ENCODE measurements around the gene RUFY3. TPM values are rescaled to one million over a fixed set of nuclear protein-coding genes. Genes with fewer than 3 reads are reported as not detected.
"Not testable (repeated sequence)": the region's sequence is repeated elsewhere in the genome, so short reads cannot be mapped to it uniquely, and the experiment has no call there.

RUFY3 gene, protein sequence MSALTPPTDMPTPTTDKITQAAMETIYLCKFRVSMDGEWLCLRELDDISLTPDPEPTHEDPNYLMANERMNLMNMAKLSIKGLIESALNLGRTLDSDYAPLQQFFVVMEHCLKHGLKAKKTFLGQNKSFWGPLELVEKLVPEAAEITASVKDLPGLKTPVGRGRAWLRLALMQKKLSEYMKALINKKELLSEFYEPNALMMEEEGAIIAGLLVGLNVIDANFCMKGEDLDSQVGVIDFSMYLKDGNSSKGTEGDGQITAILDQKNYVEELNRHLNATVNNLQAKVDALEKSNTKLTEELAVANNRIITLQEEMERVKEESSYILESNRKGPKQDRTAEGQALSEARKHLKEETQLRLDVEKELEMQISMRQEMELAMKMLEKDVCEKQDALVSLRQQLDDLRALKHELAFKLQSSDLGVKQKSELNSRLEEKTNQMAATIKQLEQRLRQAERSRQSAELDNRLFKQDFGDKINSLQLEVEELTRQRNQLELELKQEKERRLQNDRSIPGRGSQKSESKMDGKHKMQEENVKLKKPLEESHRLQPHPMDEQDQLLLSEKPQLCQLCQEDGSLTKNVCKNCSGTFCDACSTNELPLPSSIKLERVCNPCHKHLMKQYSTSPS
- total RNA-seq (2014; rRNA removed; shearing (Covaris generic)), result 53.8 and 65.2 TPM in 2 replicates

DNA sequence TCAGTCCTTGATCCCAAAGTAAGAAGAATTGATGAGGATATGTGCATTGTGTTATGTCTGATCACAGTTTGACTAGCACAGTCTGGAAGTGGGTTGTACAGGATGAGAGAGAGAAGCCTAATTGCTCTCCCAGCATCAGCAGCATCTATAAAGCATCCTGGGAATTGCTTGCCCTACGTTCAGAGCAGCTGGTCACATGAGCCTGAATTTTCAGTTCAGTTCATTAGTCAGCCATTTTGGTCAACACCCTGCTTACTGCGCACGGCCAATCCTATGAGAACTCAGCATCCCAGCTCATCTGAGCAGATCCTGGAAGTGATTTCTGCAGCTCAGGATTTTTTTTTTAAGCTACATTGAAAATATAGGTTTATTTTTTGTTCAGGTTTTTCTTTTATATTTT lies at the start of gene RUFY3:
Gene RUFY3 (plus strand): TSS at position 218 of the 400 bp plus-strand sequence. CDS start 610 bp downstream, outside the sequence.
- DNase-seq (ENCODE audit: low spot score), result peak; percentile 98
- in situ Hi-C loops (cut with HindIII; ENCODE audit: low sequenced_read_pairs), result no loop called here

DNA sequence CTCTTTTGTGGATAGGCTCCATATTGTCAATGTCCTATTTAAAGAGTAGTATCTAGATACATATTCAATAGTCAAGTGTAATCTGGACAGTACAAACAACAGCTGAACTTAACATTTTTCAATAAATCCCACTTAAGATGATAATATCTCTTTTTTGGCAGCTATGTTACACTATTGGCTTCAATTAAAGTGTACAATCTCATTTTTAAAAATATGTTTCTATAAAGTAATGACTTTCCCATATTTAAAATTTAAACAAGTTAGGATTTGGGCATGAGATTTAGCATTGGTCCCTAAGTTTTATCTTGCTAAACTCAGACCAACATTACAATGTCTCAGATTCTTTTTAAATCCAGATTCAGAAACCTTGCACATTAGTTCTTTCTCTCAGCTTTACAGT lies 47.6 kb upstream of the RUFY3 start:
- in situ Hi-C loops (cut with HindIII; ENCODE audit: low sequenced_read_pairs), result no loop called here
- no peak for DNase-seq (ENCODE audit: low spot score)

DNA sequence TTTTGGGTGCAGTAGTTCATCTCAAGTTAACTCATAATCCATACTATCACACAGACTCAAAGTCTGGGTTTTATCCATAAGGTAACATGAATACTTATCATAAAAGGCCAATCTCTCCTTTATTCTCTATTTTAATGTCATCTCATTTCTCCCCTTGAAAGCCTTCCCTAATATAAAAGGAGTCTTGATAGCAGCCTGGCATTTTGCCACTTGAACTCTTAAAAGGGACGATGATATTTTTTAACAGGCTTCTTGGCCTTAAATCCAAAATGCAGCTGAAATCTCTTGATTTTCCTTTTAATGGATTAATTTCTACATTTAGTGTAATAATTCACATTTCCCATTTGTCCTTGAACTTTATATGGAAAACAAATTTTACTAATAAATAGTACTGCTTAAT lies 47.0 kb upstream of the RUFY3 start:
- in situ Hi-C loops (cut with HindIII; ENCODE audit: low sequenced_read_pairs), result no loop called here
- no peak for DNase-seq (ENCODE audit: low spot score)

GRCh38 chr4:70676554-70677090 lies 45.1 kb upstream of the RUFY3 start:
- no peak for DNase-seq (ENCODE audit: low spot score)
- in situ Hi-C loops (cut with HindIII; ENCODE audit: low sequenced_read_pairs), result no loop called here

GRCh38 chr4:70678383-70678999 lies 43.3 kb upstream of the RUFY3 start:
- in situ Hi-C loops (cut with HindIII; ENCODE audit: low sequenced_read_pairs), result no loop called here

GRCh38 chr4:70680934-70681333 lies 40.8 kb upstream of the RUFY3 start:
- no peak for DNase-seq (ENCODE audit: low spot score)
- in situ Hi-C loops (cut with HindIII; ENCODE audit: low sequenced_read_pairs), result no loop called here

More at GRCh38 chr4:70678383-70678999, 43.3 kb upstream of the RUFY3 start:
- no peak for DNase-seq (ENCODE audit: low spot score)

DNA sequence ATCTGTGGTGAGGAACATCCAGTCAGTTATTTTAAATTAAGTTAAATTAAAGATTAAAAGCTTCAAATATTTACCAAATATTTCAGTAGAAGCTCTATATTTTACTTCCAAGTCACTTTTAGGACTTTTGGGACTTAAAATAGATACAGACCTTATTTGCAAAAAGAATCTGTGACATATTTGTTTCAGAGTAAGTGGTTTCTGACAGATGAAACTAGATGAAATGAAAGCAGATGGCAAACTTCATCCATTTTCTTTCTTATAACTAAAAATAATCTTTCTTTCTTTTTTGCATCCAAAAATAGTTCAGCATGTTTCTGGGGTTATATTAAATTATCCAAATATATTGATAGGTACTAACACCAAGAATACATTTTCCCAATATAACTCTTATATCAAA lies 40.1 kb upstream of the RUFY3 start:
- in situ Hi-C loops (cut with HindIII; ENCODE audit: low sequenced_read_pairs), result no loop called here
- DNase-seq (ENCODE audit: low spot score), result no peak

DNA sequence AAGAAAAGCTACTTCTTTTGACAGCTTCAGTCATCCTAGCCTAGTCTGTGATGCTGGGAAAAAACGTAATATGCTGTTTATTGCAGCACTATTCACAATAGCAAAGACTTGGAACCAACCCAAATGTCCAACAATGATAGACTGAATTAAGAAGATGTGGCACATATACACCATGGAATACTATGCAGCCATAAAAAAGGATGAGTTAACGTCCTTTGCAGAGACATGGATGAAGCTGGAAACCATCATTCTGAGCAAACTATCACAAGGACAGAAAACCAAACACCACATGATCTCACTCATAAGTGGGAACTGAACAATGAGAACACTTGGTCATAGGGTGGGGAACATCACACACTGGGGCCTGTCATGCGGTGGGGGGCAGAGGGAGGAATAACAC lies 39.6 kb upstream of the RUFY3 start:
- DNase-seq (ENCODE audit: low spot score); in situ Hi-C loops (cut with HindIII; ENCODE audit: low sequenced_read_pairs): not testable (repeated sequence)

DNA sequence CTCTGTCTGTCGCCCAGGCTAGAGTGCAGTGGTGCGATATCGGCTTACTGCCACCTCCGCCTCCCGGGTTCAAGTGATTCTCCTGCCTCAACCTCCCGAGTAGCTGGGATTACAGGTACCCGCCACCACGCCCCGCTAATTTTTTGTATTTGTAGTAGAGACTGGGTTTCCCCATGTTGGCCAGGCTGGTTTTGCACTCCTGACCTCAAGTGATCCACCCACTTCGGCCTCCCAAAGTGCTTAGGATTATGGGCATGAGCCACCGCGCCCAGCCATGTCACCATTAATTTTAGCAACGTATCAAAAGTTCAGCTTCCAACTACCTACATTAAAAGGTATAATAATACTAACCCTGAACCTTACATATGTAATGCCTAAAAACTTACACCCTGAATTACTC lies 34.4 kb upstream of the RUFY3 start:
- in situ Hi-C loops (cut with HindIII; ENCODE audit: low sequenced_read_pairs), result no loop called here
- DNase-seq (ENCODE audit: low spot score), result no peak

GRCh38 chr4:70687821-70688794 lies 33.7 kb upstream of the RUFY3 start, which contains the start of gene UTP3:
UTP3 (plus strand) TSS chr4:70688532; CDS start chr4:70688678, 146 bp downstream.
- in situ Hi-C loops (cut with HindIII; ENCODE audit: low sequenced_read_pairs), result no loop called here
- peak; percentile 100 for DNase-seq (ENCODE audit: low spot score)

DNA sequence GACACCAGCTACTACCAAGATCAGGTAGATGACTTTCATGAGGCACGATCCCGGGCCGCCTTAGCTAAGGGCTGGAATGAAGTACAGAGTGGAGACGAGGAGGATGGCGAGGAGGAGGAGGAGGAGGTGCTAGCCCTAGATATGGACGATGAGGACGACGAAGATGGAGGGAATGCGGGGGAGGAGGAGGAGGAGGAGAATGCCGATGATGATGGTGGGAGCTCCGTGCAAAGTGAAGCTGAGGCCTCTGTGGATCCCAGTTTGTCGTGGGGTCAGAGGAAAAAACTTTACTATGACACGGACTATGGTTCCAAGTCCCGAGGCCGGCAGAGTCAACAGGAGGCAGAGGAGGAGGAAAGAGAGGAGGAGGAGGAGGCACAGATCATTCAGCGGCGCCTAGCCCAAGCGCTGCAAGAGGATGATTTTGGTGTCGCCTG lies 33.0 kb upstream of the RUFY3 start:
- no peak for DNase-seq (ENCODE audit: low spot score)
- in situ Hi-C loops (cut with HindIII; ENCODE audit: low sequenced_read_pairs), result no loop called here

GRCh38 chr4:70691661-70692060 lies 30.1 kb upstream of the RUFY3 start:
- in situ Hi-C loops (cut with HindIII; ENCODE audit: low sequenced_read_pairs), result no loop called here
- DNase-seq (ENCODE audit: low spot score), result no peak

DNA sequence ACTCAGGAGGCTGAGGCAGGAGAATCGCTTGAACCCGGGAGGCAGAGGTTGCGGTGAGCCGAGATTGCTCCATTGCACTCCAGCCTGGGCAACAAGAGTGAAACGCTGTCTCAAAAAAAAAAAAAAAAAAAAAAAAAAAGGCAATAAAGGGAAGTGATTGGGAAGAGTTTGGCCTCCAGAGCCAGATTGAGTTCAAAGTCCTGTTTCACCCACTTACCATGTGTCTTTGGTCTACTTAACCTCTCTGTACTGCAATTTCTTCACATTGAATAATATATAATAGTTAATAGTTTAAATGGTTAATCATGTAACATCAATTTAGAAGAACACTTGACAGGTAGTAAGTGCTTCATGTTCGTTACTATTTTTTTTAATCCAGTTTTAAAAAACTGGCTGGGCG lies 27.1 kb upstream of the RUFY3 start:
- in situ Hi-C loops (cut with HindIII; ENCODE audit: low sequenced_read_pairs); DNase-seq (ENCODE audit: low spot score): not testable (repeated sequence)

- DNase-seq (ENCODE audit: low spot score); in situ Hi-C loops (cut with HindIII; ENCODE audit: low sequenced_read_pairs): not testable (repeated sequence)
Measured at GRCh38 chr4:70698435-70698834, 23.3 kb upstream of the RUFY3 start.

DNA sequence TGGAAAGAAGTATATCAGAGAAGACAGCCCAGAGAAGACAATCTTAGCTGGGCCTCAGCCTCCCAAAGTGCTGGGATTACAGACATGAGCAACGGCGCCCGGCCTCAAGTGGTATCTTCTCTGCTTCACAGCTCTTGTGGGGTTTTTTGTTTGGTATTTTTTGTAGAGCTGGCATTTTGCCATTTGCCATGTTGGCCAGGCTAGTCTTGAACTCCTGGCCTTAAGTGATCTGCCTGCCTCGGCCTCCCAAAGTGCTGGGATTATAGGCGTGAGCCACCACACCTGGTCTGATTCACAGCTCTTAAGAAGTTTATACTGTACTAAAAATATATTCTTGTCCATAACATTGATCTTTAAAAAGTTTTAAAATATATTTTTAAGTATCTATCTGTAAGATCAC lies 21.1 kb upstream of the RUFY3 start:
- DNase-seq (ENCODE audit: low spot score), result no peak
- in situ Hi-C loops (cut with HindIII; ENCODE audit: low sequenced_read_pairs), result no loop called here

GRCh38 chr4:70701271-70701670 lies 20.5 kb upstream of the RUFY3 start:
- in situ Hi-C loops (cut with HindIII; ENCODE audit: low sequenced_read_pairs), result no loop called here
- no peak for DNase-seq (ENCODE audit: low spot score)

DNA sequence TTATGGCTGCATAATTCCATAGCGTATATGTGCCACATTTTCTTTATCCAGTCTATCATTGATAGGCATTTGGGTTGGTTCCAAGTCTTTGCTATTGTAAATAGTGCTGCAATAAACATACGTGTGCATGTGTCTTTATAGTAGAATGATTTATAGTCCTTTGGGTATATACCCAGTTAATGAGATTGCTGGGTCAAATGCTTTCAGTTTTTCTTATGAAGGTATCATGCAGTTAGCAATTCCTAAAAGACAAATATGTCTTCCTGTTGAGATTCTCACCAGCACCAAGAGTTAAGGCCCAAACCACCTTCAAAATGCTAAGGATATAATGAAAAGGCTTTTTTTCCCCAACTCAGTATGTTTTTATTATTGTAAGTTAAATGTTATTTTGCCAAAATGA lies 19.2 kb upstream of the RUFY3 start:
- DNase-seq (ENCODE audit: low spot score); in situ Hi-C loops (cut with HindIII; ENCODE audit: low sequenced_read_pairs): not testable (repeated sequence)

DNA sequence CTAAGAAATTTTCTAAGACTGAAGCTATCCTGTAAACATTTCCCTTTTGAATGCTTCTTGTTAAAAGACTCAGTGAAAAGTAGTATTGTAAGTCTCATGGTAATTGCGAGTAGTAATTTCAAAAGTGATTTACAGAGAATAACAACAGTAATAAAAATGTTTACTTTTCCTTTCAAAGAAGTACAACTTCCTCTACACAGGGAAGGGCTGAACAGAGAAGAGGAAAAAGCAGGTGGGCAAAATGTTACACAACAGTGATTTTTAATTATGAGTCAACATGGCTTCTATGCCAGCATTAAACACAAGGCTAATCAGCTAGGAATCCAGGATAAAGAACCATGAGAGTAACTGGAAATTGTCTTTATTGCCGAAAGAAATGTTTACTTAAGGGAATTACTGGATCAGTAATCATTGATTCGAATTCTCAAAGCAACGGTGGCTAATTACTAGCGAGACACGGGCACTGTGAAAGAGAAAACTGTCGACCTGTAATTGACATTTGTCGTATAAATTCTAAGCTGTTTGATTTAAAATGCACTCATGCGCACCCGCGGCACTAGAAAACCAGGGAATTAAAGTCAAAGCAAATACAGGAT lies 18.0 kb upstream of the RUFY3 start:
- in situ Hi-C loops (cut with HindIII; ENCODE audit: low sequenced_read_pairs), result no loop called here
- no peak for DNase-seq (ENCODE audit: low spot score)
